GM13976 (cell line): ENCODE measurements around the gene TPGS2.

Source experiments
- DNase-seq: peaks from one replicate; pipeline ENCODE4 v3.0.0; 2012; ENCODE audit warnings: low spot score
- in situ Hi-C: fragments of 300-500 bp; cut with MboI; formaldehyde crosslinking; loops from one replicate; pipeline ENCODE4 v1.12.0; 2022; ENCODE audit warnings: low sequenced_read_pairs, mixed read lengths, inconsistent platforms; ENCODE audit not compliant: unreplicated experiment
- TF ChIP-seq, protein P1 (sequence below): IDR thresholded peaks from 2 replicates; pipeline ENCODE4 v1.5.1; 2012; ENCODE audit warnings: borderline replicate concordance, mild to moderate bottlenecking; ENCODE audit not compliant: insufficient read depth; ENCODE audit errors: extremely low read depth, missing control alignments, control extremely low read depth

Gene TPGS2

GRCh38 chr18:36762074-36762473, 66.7 kb downstream of the TPGS2 start:
- in situ Hi-C loops: no loop called here
- no peak for DNase-seq
- TF ChIP-seq, protein P1, sequence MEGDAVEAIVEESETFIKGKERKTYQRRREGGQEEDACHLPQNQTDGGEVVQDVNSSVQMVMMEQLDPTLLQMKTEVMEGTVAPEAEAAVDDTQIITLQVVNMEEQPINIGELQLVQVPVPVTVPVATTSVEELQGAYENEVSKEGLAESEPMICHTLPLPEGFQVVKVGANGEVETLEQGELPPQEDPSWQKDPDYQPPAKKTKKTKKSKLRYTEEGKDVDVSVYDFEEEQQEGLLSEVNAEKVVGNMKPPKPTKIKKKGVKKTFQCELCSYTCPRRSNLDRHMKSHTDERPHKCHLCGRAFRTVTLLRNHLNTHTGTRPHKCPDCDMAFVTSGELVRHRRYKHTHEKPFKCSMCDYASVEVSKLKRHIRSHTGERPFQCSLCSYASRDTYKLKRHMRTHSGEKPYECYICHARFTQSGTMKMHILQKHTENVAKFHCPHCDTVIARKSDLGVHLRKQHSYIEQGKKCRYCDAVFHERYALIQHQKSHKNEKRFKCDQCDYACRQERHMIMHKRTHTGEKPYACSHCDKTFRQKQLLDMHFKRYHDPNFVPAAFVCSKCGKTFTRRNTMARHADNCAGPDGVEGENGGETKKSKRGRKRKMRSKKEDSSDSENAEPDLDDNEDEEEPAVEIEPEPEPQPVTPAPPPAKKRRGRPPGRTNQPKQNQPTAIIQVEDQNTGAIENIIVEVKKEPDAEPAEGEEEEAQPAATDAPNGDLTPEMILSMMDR: no peak

GRCh38 chr18:36761186-36761698, 67.6 kb downstream of the TPGS2 start:
- in situ Hi-C loops: no loop called here
- TF ChIP-seq, protein P1: no peak
- no peak for DNase-seq

DNA sequence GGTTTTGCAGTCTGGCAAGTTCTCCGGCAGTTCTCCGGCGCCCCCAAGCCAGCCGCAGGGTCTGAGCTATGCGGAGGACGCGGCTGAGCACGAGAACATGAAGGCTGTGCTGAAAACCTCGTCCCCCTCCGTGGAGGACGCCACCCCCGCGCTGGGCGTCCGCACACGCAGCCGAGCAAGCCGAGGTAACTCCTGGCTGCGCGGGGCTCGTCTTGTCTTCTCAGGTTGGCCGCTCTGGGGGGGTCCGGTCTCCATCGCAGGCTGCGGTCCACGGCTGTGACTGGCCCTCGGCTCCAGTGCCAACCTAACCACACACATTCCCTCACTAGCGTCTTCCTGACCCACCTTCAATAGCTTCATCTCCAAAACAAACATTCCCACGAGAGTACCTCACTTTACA, 68.2 kb downstream of the TPGS2 start:
- in situ Hi-C loops: no loop called here
- TF ChIP-seq, protein P1: no peak
- DNase-seq: no peak

- TF ChIP-seq, protein P1: no peak
- DNase-seq: no peak
- in situ Hi-C loops: no loop called here
These were observed 69.5 kb downstream of the TPGS2 start for GRCh38 chr18:36759167-36759776.

GRCh38 chr18:36758623-36759022, 70.2 kb downstream of the TPGS2 start:
- no peak for DNase-seq
- in situ Hi-C loops: no loop called here
- TF ChIP-seq, protein P1: no peak

DNA sequence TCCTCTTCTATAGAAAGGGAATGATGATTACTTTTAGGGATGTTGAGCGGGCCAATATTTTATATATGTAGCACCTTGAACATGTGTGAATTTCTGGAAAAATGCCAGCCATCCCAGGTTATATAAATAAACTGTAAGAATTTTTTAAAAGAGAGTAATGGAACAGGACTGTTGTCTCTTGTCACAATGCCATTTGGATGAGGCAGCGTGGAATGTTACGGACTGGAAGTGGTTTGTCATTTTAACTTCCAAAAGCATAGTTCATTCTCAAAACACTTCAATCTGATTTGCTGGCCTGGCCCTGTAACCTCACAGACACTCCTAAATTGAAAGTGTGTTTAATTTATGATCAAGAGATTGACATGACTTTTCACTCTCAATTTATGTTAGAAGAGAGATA, 70.8 kb downstream of the TPGS2 start:
- DNase-seq: no peak
- TF ChIP-seq, protein P1: no peak
- in situ Hi-C loops: no loop called here
